ENCODE results near the gene SMOC2.

Gene SMOC2

GRCh38 chr6:168658059-168658458 is 217.1 kb downstream of the SMOC2 start:
- H3K27me3 Mint-ChIP-seq (ENCODE audit: low read depth, poor library complexity) = peaks cover 5% of the 10 kb centered on the region
- no peak for TF ChIP-seq CTCF (IDR thresholded peaks at IDR 0.05)
- peaks cover 38% of the 10 kb centered on the region for H3K9me3 Mint-ChIP-seq
- peaks cover 26% of the 10 kb centered on the region for H3K36me3 Mint-ChIP-seq (ENCODE audit: low read depth)
- peaks cover 12% of the 10 kb centered on the region for H3K4me1 Mint-ChIP-seq
- H3K27ac Mint-ChIP-seq = no peak overlapping the region
- H3K4me3 Mint-ChIP-seq = no peak overlapping the region
- no peak for DNase-seq

GRCh38 chr6:168660400-168660945 is 219.5 kb downstream of the SMOC2 start:
- no peak for DNase-seq
- peaks cover 37% of the 10 kb centered on the region for H3K9me3 Mint-ChIP-seq
- peaks cover 26% of the 10 kb centered on the region for H3K36me3 Mint-ChIP-seq (ENCODE audit: low read depth)
- H3K4me1 Mint-ChIP-seq = peaks cover 29% of the 10 kb centered on the region
- no peak overlapping the region for H3K27ac Mint-ChIP-seq
- peaks cover 6% of the 10 kb centered on the region for H3K27me3 Mint-ChIP-seq (ENCODE audit: low read depth, poor library complexity)
- no peak for TF ChIP-seq CTCF (IDR thresholded peaks at IDR 0.05)
- no peak overlapping the region for H3K4me3 Mint-ChIP-seq

DNA sequence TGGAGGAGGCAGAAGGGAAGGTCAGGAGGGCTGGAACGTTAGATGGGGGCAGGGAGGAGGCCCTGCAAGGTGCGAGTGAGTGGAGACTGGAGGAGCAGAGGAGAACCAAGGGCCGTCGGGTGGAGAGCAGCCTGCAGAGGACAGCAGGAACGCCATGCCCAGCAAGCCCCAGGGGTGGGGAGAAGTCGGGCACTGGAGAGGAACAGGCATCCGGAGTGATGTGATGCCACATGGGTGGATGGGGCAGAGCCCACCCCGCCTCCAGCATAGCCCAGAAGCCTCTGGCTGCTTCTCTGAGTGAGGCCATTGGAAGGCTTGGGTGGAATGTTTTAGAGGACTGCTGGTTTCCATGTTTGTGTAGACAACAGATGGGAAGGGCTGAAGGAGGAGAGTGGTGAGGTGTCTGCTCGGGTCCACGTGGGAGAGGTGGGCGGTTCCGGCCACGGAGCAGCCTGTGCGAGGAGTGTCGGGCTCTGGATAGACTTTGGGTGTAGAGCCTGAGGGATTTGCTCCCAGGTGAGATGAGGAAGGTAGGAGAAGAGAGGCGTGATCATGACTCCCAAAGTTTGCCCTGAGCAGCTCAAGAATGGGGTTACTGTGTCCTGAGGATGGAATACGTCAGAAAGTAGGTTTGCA is 221.4 kb downstream of the SMOC2 start:
- peaks cover 17% of the 10 kb centered on the region for H3K36me3 Mint-ChIP-seq (ENCODE audit: low read depth)
- no peak for DNase-seq
- H3K27ac Mint-ChIP-seq = no peak overlapping the region
- H3K27me3 Mint-ChIP-seq (ENCODE audit: low read depth, poor library complexity) = peaks cover 6% of the 10 kb centered on the region
- no peak for TF ChIP-seq CTCF (IDR thresholded peaks at IDR 0.05)
- peaks cover 47% of the 10 kb centered on the region for H3K4me1 Mint-ChIP-seq
- H3K4me3 Mint-ChIP-seq = no peak overlapping the region
- peaks cover 18% of the 10 kb centered on the region for H3K9me3 Mint-ChIP-seq

GRCh38 chr6:168663041-168663440 is 222.1 kb downstream of the SMOC2 start:
- Mint-ChIP-seq H3K9me3 (peaks cover 12% of the 10 kb centered on the region), H3K4me1 (peaks cover 54% of the 10 kb centered on the region)
- no peak for DNase-seq

DNA sequence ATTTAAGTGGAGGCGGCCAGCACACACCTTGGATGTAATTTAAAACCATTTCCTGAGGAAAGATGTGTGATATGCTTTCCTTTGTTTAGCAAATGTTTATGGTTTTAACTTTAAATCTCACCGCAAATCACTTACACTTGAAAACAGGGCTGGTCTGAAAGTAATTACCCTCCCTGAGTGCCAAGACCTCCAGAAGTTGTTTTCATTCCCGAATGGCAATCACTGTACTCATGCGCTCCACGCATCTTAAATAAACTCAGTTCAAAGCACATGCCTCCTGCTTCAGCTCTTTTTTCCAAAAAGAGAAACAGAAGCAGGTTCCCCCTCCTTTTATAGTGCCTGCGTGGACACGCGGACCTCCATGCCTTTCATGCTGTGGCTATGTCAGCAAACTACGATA is 224.0 kb downstream of the SMOC2 start:
- Mint-ChIP-seq H3K9me3 (no peaks in the 10 kb centered on the region), H3K27ac (no peak overlapping the region), H3K4me1 (peaks cover 63% of the 10 kb centered on the region), H3K36me3 (ENCODE audit: low read depth) (no peaks in the 10 kb centered on the region), H3K27me3 (ENCODE audit: low read depth, poor library complexity) (peaks cover 9% of the 10 kb centered on the region), H3K4me3 (no peak overlapping the region)
- TF ChIP-seq CTCF (IDR thresholded peaks at IDR 0.05) = no peak
- DNase-seq = no peak

More at GRCh38 chr6:168663041-168663440, 222.1 kb downstream of the SMOC2 start:
- no peak for TF ChIP-seq CTCF (IDR thresholded peaks at IDR 0.05)
- H3K4me3 Mint-ChIP-seq = no peak overlapping the region
- H3K27me3 Mint-ChIP-seq (ENCODE audit: low read depth, poor library complexity) = peaks cover 6% of the 10 kb centered on the region
- no peak overlapping the region for H3K27ac Mint-ChIP-seq
- H3K36me3 Mint-ChIP-seq (ENCODE audit: low read depth) = peaks cover 10% of the 10 kb centered on the region

- Mint-ChIP-seq H3K27me3 (ENCODE audit: low read depth, poor library complexity) (peaks cover 9% of the 10 kb centered on the region), H3K4me1 (peaks cover 75% of the 10 kb centered on the region), H3K4me3 (peak overlapping the region; percentile 36), H3K9me3 (no peaks in the 10 kb centered on the region), H3K36me3 (ENCODE audit: low read depth) (no peaks in the 10 kb centered on the region), H3K27ac (peak overlapping the region; percentile 93)
- TF ChIP-seq CTCF (IDR thresholded peaks at IDR 0.05) = no peak
- DNase-seq = no peak
These were observed 225.2 kb downstream of the SMOC2 start for GRCh38 chr6:168666170-168666569.

Measured in nephron progenitor cell (in vitro differentiated cells).